ENCODE results near the gene CLCN2.

GRCh38 chr3:184321666-184322065 lies 39.7 kb downstream of the CLCN2 start:
- TF ChIP-seq STAT6 (CRISPR knock-in tag; conservative IDR thresholded peaks at IDR 0.05; ENCODE audit: low read depth) (no peak), CTCF (IDR thresholded peaks at IDR 0.05) (no peak), RELA (CRISPR knock-in tag; IDR thresholded peaks at IDR 0.05; ENCODE audit: borderline replicate concordance) (no peak)
